OCI-LY7 (cell line): ENCODE results near the gene CCDC57. TPM values are rescaled to one million over a fixed set of nuclear protein-coding genes. Genes with fewer than 3 reads are reported as not detected.
A peak's percentile ranks its signal among the peaks of the same experiment; 100 is the strongest.

Experiments used
- BruUV-seq: library from RNA; stranded (reverse); fragments of 400-500 nt; replicated peaks from 2 replicates; lab custom pipeline; 2021; lab: Mats Ljungman, UMichigan
- CTCF ChIA-PET: fragments of 300-600 bp; sonication (Branson Sonifier 250); formaldehyde crosslinking; loops from one replicate; lab custom pipeline; 2022; ENCODE audit warnings: antibody characterized with exemption; ENCODE audit not compliant: unreplicated experiment; lab: Charles Lee
- POLR2A ChIA-PET: fragments of 300-600 bp; sonication (Branson Sonifier 250); formaldehyde crosslinking; loops from one replicate; lab custom pipeline; 2022; ENCODE audit warnings: antibody characterized with exemption; lab: Charles Lee
- DNase-seq: peaks from one replicate; pipeline ENCODE4 v3.0.0-alpha.2; 2015; ENCODE audit warnings: low spot score
- H2AFZ ChIP-seq: fragments of 200-600 bp; sonication (generic), shearing (Covaris generic); 2 replicates; pipeline ENCODE4 v1.6.1; 2014; ENCODE audit warnings: mild to moderate bottlenecking, antibody characterized with exemption, low read length, moderate library complexity
- H3K27ac ChIP-seq: fragments of 200-600 bp; sonication (generic); 2 replicates; pipeline ENCODE4 v1.5.1; 2014; ENCODE audit warnings: mixed run types, low read depth, mild to moderate bottlenecking, moderate library complexity, low read length, inconsistent platforms; ENCODE audit not compliant: poor library complexity, severe bottlenecking
- H3K36me3 ChIP-seq: fragments of 200-600 bp; sonication (generic); 2 replicates; pipeline ENCODE4 v1.6.1; 2014; ENCODE audit warnings: mild to moderate bottlenecking, antibody characterized with exemption, low read length, moderate library complexity, mixed read lengths; ENCODE audit not compliant: insufficient read depth
- H3K4me1 ChIP-seq: fragments of 200-600 bp; sonication (generic); 2 replicates; pipeline ENCODE4 v1.5.1; 2014; ENCODE audit warnings: mild to moderate bottlenecking, low read length; ENCODE audit not compliant: insufficient read depth, poor library complexity, severe bottlenecking
- H3K4me2 ChIP-seq: fragments of 200-600 bp; sonication (generic); 2 replicates; pipeline ENCODE4 v1.6.1; 2014; ENCODE audit warnings: mild to moderate bottlenecking, low read length
- H3K4me3 ChIP-seq: fragments of 200-600 bp; sonication (generic); 2 replicates; pipeline ENCODE4 v1.5.1; 2014; ENCODE audit warnings: mild to moderate bottlenecking, low read depth, low read length; ENCODE audit not compliant: poor library complexity, severe bottlenecking
- H3K79me2 ChIP-seq: fragments of 200-600 bp; sonication (generic); 2 replicates; pipeline ENCODE4 v1.6.1; 2016; ENCODE audit warnings: low read depth, mild to moderate bottlenecking, low read length, moderate library complexity, mixed read lengths; ENCODE audit not compliant: insufficient read depth
- H3K9me2 ChIP-seq: fragments of 200-600 bp; sonication (generic); 2 replicates; pipeline ENCODE4 v1.6.1; 2016; ENCODE audit warnings: mild to moderate bottlenecking, low read length, mixed read lengths; ENCODE audit not compliant: insufficient read depth
- H3K9me3 ChIP-seq: fragments of 200-600 bp; sonication (generic); 2 replicates; pipeline ENCODE4 v1.6.1; 2014; ENCODE audit warnings: mild to moderate bottlenecking, mixed run types, low read length, mixed read lengths
- H4K20me1 ChIP-seq: fragments of 200-600 bp; sonication (generic); 2 replicates; pipeline ENCODE4 v1.6.1; 2014; ENCODE audit warnings: mild to moderate bottlenecking, antibody characterized with exemption, low read length, moderate library complexity, mixed read lengths; ENCODE audit not compliant: insufficient read depth
- CTCF ChIP-seq: fragments of 200-600 bp; sonication (generic); conservative IDR thresholded peaks from 2 replicates; pipeline ENCODE4 v1.5.1; 2014; ENCODE audit warnings: mild to moderate bottlenecking, antibody characterized with exemption, low read length, moderate library complexity, mixed read lengths
- EZH2phosphoT487 ChIP-seq: fragments of 200-600 bp; sonication (generic); IDR thresholded peaks from 2 replicates; pipeline ENCODE4 v1.6.1; 2018; ENCODE audit warnings: low read depth, borderline replicate concordance, mild to moderate bottlenecking, mixed run types, antibody characterized with exemption, low read length, moderate library complexity, mixed read lengths
- intact Hi-C: fragments of 100-400 bp; cut with micrococcal nuclease; formaldehyde crosslinking; loops from one replicate; pipeline ENCODE4 v1.10.0; 2022; ENCODE audit not compliant: unreplicated experiment
- total RNA-seq, 2 experiments: library from RNA; depleted of rRNA in 1 of 2; stranded (reverse); fragments of >200 nt in 1 of 2; shearing (Covaris generic) in 1 of 2; gene quantifications; 2 replicates each; pipeline ENCODE4 v1.2.3, GENCODE V29; 2014 to 2022

CCDC57 gene
- total RNA-seq, 2 experiments from 2014 or later: 34.5 to 58.7 TPM

- no peak overlapping the region for H3K4me3 ChIP-seq
These were observed 85.4 kb downstream of the CCDC57 start for GRCh38 chr17:82127315-82127595.

GRCh38 chr17:82126556-82127314 lies 85.9 kb downstream of the CCDC57 start:
- Histone ChIP-seq H3K36me3 (no peaks in the 10 kb centered on the region), H3K27ac (no peak overlapping the region), H3K9me3 (no peaks in the 10 kb centered on the region), H3K9me2 (no peaks in the 10 kb centered on the region), H3K4me2 (no peak overlapping the region), H4K20me1 (no peaks in the 10 kb centered on the region), H3K4me3 (no peak overlapping the region), H3K79me2 (no peaks in the 10 kb centered on the region), H2AFZ (no peak overlapping the region), H3K4me1 (peaks cover 13% of the 10 kb centered on the region)
- DNase-seq: peak; percentile 46
- CTCF ChIA-PET: no interaction called here
- POLR2A ChIA-PET: interaction anchor here (0.7 to 1.4 kb wide), 3 partner anchors 11 to 90 kb away, joined by 3 to 4 read pairs (median 3); partner anchors contain the start of gene DCXR
- intact Hi-C loops: no loop called here
- no TSS peak for BruUV-seq
- TF ChIP-seq CTCF (no peak), EZH2phosphoT487 (no peak)

More at GRCh38 chr17:82127315-82127595, 85.4 kb downstream of the CCDC57 start:
- no peaks in the 10 kb centered on the region for H3K79me2 ChIP-seq
- CTCF ChIA-PET: no interaction called here
- intact Hi-C loops: no loop called here
- H3K9me3 ChIP-seq: no peaks in the 10 kb centered on the region
- BruUV-seq: no TSS peak
- DNase-seq: no peak
- no peak overlapping the region for H2AFZ ChIP-seq
- POLR2A ChIA-PET: interaction anchor here (1.4 kb wide), 1 partner anchor 89 kb away, joined by 4 read pairs; the partner anchor contains the start of gene DCXR
- no peak overlapping the region for H3K4me2 ChIP-seq
- H3K9me2 ChIP-seq: no peaks in the 10 kb centered on the region
- peaks cover 10% of the 10 kb centered on the region for H3K4me1 ChIP-seq
- no peaks in the 10 kb centered on the region for H4K20me1 ChIP-seq
- H3K27ac ChIP-seq: no peak overlapping the region
- no peaks in the 10 kb centered on the region for H3K36me3 ChIP-seq
- TF ChIP-seq EZH2phosphoT487 (no peak), CTCF (no peak)

- Histone ChIP-seq H3K9me2 (no peaks in the 10 kb centered on the region), H4K20me1 (no peaks in the 10 kb centered on the region), H3K4me1 (peaks cover 13% of the 10 kb centered on the region), H3K4me2 (no peak overlapping the region), H3K9me3 (no peaks in the 10 kb centered on the region), H3K79me2 (no peaks in the 10 kb centered on the region), H3K36me3 (no peaks in the 10 kb centered on the region), H3K4me3 (no peak overlapping the region), H2AFZ (no peak overlapping the region), H3K27ac (no peak overlapping the region)
- no peak for TF ChIP-seq CTCF
- no peak for TF ChIP-seq EZH2phosphoT487
- BruUV-seq: no TSS peak
- intact Hi-C loops: no loop called here
- DNase-seq: no peak
- CTCF ChIA-PET: interaction anchor here (0.6 kb wide), 1 partner anchor 89 kb away, joined by 3 read pairs; no protein-coding TSS in a partner anchor
- POLR2A ChIA-PET: interaction anchor here (0.6 to 1.1 kb wide), 3 partner anchors 13 to 48 kb away, joined by 4 read pairs; no protein-coding TSS in a partner anchor
These were observed 88.5 kb downstream of the CCDC57 start for GRCh38 chr17:82124101-82124500.
